A549 (cell line): ENCODE measurements around the gene COL13A1. TPM values are rescaled to one million over a fixed set of nuclear protein-coding genes. Genes with fewer than 3 reads are reported as not detected.

Experiments
- ATAC-seq, 2 experiments: fragments of 200-7000 bp in 1 of 2; fragments of >200 bp in 1 of 2; cut with Nextera tagmentation in 1 of 2; cut with Tn5 transposase in 1 of 2; 3 replicates each; pipeline versions ENCODE4 v1.8.0 to v1.9.1; 2018 to 2020; ENCODE audit warnings: mild to moderate bottlenecking in 1 of 2, moderate library complexity in 1 of 2
- CTCF ChIA-PET: fragments of 300-600 bp; sonication (Branson Sonifier 250); formaldehyde crosslinking; extraction: SDS; loops from one replicate; lab custom pipeline; 2021; ENCODE audit warnings: antibody characterized with exemption, inconsistent platforms; lab: Yijun Ruan, JAX
- POLR2A ChIA-PET: fragments of 350-600 bp; formaldehyde crosslinking; extraction: SDS; loops from one replicate; lab custom pipeline; 2021; ENCODE audit warnings: antibody characterized with exemption, inconsistent platforms; lab: Yijun Ruan, JAX
- DNase-seq, 2 experiments: peaks; one replicate each; pipeline versions ENCODE4 v3.0.0 to v3.0.0-alpha.2; 2011 to 2016; ENCODE audit warnings: low read depth in 1 of 2, low spot score in 1 of 2
- FAIRE-seq: peaks from 2 replicates; lab custom pipeline; 2011; peaks lifted over from hg19 to GRCh38; lab: Jason Lieb, UNC
- H3K27ac ChIP-seq, 2 experiments: fragments of >200 bp; sonication (Bioruptor Twin); formaldehyde crosslinking; 3 replicates each; pipeline ENCODE4 v1.5.1; 2016 to 2017
- H3K4me1 ChIP-seq: fragments of >200 bp; sonication (Bioruptor Twin); formaldehyde crosslinking; 3 replicates; pipeline ENCODE4 v1.6.1; 2016
- H3K4me2 ChIP-seq: fragments of >200 bp; sonication (Bioruptor Twin); formaldehyde crosslinking; 3 replicates; pipeline ENCODE4 v1.6.1; 2016
- H3K4me3 ChIP-seq: fragments of >200 bp; sonication (Bioruptor Twin); formaldehyde crosslinking; 3 replicates; pipeline ENCODE4 v1.5.1; 2016
- H3K9me3 ChIP-seq: fragments of >200 bp; sonication (Bioruptor Twin); formaldehyde crosslinking; 3 replicates; pipeline ENCODE4 v1.6.1; 2016
- ATOH8 ChIP-seq: fragments of 250-450 bp; sonication (Bioruptor Pico); IDR thresholded peaks from 2 replicates; pipeline ENCODE4 v1.5.0; 2020; ENCODE audit warnings: low read depth, mild to moderate bottlenecking, moderate library complexity
- CEBPB ChIP-seq, 2 experiments: fragments of >200 bp in 1 of 2; sonication (Bioruptor Twin) in 1 of 2; formaldehyde crosslinking in 1 of 2; IDR thresholded peaks; 2 replicates each; pipeline ENCODE4 v1.6.1; 2012 to 2016
- CHD2 ChIP-seq: fragments of 150-350 bp; IDR thresholded peaks from 2 replicates; pipeline ENCODE4 v1.6.1; 2014; ENCODE audit warnings: low read length; ENCODE audit not compliant: partially characterized antibody
- CHD4 ChIP-seq: fragments of 200-600 bp; sonication (generic); IDR thresholded peaks from 2 replicates; pipeline ENCODE4 v1.6.1; 2016; ENCODE audit warnings: antibody characterized with exemption, mild to moderate bottlenecking, borderline replicate concordance
- CTCF ChIP-seq: fragments of >200 bp; sonication (Bioruptor Twin); formaldehyde crosslinking; IDR thresholded peaks from 3 replicates; pipeline ENCODE4 v1.5.1; 2016
- E2F6 ChIP-seq: IDR thresholded peaks from 2 replicates; pipeline ENCODE4 v1.6.1; 2012; ENCODE audit warnings: low read depth, borderline replicate concordance
- EHMT2 ChIP-seq: fragments of 200-600 bp; sonication (generic); IDR thresholded peaks from 2 replicates; pipeline ENCODE4 v1.6.1; 2016; ENCODE audit warnings: antibody characterized with exemption, low read depth, mild to moderate bottlenecking, moderate library complexity
- FOSB ChIP-seq: fragments of 250-450 bp; sonication (Bioruptor Pico); IDR thresholded peaks from 2 replicates; pipeline ENCODE4 v1.5.0; 2020; ENCODE audit warnings: mild to moderate bottlenecking, moderate library complexity
- FOSL2 ChIP-seq, 2 experiments: fragments of 450-650 bp in 1 of 2; fragments of >200 bp in 1 of 2; sonication (Bioruptor Twin) in 1 of 2; formaldehyde crosslinking; IDR thresholded peaks; 2 replicates each; pipeline versions ENCODE4 v1.5.0 to v1.6.1; 2016 to 2020; ENCODE audit warnings: mild to moderate bottlenecking in 1 of 2, moderate library complexity in 1 of 2
- HDAC2 ChIP-seq: fragments of 200-600 bp; sonication (generic); IDR thresholded peaks from 2 replicates; pipeline ENCODE4 v1.6.1; 2016
- HMGXB4 ChIP-seq: fragments of 250-450 bp; sonication (Bioruptor Pico); IDR thresholded peaks from 2 replicates; pipeline ENCODE4 v1.5.0; 2021; ENCODE audit warnings: mild to moderate bottlenecking, moderate library complexity, borderline replicate concordance
- HOXA7 ChIP-seq: fragments of 250-450 bp; sonication (Bioruptor Pico); IDR thresholded peaks from 2 replicates; pipeline ENCODE4 v1.5.0; 2020; ENCODE audit warnings: mild to moderate bottlenecking, moderate library complexity
- HOXB5 ChIP-seq: fragments of 250-450 bp; sonication (Bioruptor Pico); IDR thresholded peaks from 2 replicates; pipeline ENCODE4 v1.5.0; 2020; ENCODE audit warnings: mild to moderate bottlenecking, moderate library complexity
- JUN ChIP-seq, 2 experiments: fragments of >200 bp; sonication (Bioruptor Twin); formaldehyde crosslinking; IDR thresholded peaks; 2 replicates in 1 of 2; 3 replicates in 1 of 2; pipeline ENCODE4 v1.6.1; 2016 to 2017
- MYC ChIP-seq: IDR thresholded peaks from 2 replicates; pipeline ENCODE4 v1.6.1; 2012; ENCODE audit warnings: mild to moderate bottlenecking, inconsistent platforms, low read length, improper control_type of control experiment, borderline replicate concordance
- RAD21 ChIP-seq, 2 experiments: fragments of >200 bp in 1 of 2; sonication (Bioruptor Twin) in 1 of 2; formaldehyde crosslinking in 1 of 2; IDR thresholded peaks in 1 of 2; conservative IDR thresholded peaks in 1 of 2; 2 replicates in 1 of 2; 3 replicates in 1 of 2; pipeline ENCODE4 v1.6.1; 2012 to 2018; ENCODE audit warnings: inconsistent platforms in 1 of 2
- REST ChIP-seq: fragments of 200-600 bp; sonication (generic); IDR thresholded peaks from 2 replicates; pipeline ENCODE4 v1.6.1; 2016; ENCODE audit warnings: antibody characterized with exemption, mild to moderate bottlenecking, moderate library complexity
- TP53 ChIP-seq: fragments of 250-450 bp; sonication (Bioruptor Pico); IDR thresholded peaks from 2 replicates; pipeline ENCODE4 v1.5.0; 2021; ENCODE audit warnings: mild to moderate bottlenecking, moderate library complexity
- ZC3H11A ChIP-seq: fragments of 450-650 bp; IDR thresholded peaks from 2 replicates; pipeline ENCODE4 v1.6.1; 2014; ENCODE audit warnings: antibody characterized with exemption, mild to moderate bottlenecking
- WGBS: methylation state at CpG from one replicate; pipeline ENCODE4 v1.1.6; 2017; ENCODE audit errors: missing lambda C conversion rate; 5-methylcytosine and 5-hydroxymethylcytosine counted together
- polyA plus RNA-seq, 4 experiments: library from polyadenylated mRNA; depleted of rRNA in 3 of 4; stranded (reverse); fragments of >200 nt; fragmentation: RNase III in 1 of 4; extraction: RNeasy Plus Mini Kit Qiagen cat#74134 plus additional on column Dnase treatment in 1 of 4; gene quantifications; 2 replicates in 3 of 4; 3 replicates in 1 of 4; pipeline ENCODE4 v1.2.3, GENCODE V29; 2011 to 2017
- TF ChIP-seq, protein P1 (sequence below): IDR thresholded peaks from 2 replicates; pipeline ENCODE4 v1.6.1; 2012
- TF ChIP-seq, protein P2 (sequence below): fragments of 150-350 bp; IDR thresholded peaks from 2 replicates; pipeline ENCODE4 v1.6.1; 2014; ENCODE audit warnings: low read depth, mild to moderate bottlenecking, low read length

The COL13A1 gene
- polyA plus RNA-seq, 2 of the 4 experiments (the other 2 are of a cell fraction), result 0.08 to 0.27 TPM

DNA sequence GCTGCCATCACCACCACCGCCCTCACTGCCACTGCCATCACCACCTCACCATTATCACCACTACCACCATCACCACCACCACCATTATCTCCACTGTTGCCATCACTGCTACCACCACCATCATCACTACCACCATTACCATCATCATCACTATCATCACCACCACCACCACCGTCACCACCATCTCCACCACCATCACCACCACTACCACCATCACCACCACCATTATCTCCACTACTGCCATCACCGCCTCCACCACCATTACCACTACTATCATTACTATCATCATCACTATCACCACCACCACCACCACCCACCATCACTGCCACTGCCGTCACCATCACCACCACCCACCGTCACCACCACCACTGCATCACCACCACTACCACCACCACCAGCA, 9.9 kb upstream of the COL13A1 start (continued):
- TF ChIP-seq HMGXB4 (CRISPR knock-in tag) (no peak), FOSB (CRISPR knock-in tag) (no peak), CHD4 (no peak), HOXA7 (CRISPR knock-in tag) (no peak), RAD21 (conservative IDR thresholded peaks at IDR 0.05 in 1 of 2, IDR thresholded peaks at IDR 0.05 in 1 of 2) (no peak), FOSL2 (IDR thresholded peaks at IDR 0.05) (no peak), FOSL2 (CRISPR knock-in tag; IDR thresholded peaks at IDR 0.05) (no peak), E2F6 (no peak), CEBPB (IDR thresholded peaks at IDR 0.05) (no peak), JUN (IDR thresholded peaks at IDR 0.05) (no peak)

GRCh38 chr10:69792341-69792740, 9.4 kb upstream of the COL13A1 start:
- Histone ChIP-seq H3K4me3 (no peak overlapping the region), H3K4me2 (no peak overlapping the region), H3K27ac (no peak overlapping the region), H3K4me1 (no peaks in the 10 kb centered on the region), H3K9me3 (peaks cover 14% of the 10 kb centered on the region)
- 0% methylated on average over 1 of the region's 1 CpG for WGBS
- TF ChIP-seq, protein P1, sequence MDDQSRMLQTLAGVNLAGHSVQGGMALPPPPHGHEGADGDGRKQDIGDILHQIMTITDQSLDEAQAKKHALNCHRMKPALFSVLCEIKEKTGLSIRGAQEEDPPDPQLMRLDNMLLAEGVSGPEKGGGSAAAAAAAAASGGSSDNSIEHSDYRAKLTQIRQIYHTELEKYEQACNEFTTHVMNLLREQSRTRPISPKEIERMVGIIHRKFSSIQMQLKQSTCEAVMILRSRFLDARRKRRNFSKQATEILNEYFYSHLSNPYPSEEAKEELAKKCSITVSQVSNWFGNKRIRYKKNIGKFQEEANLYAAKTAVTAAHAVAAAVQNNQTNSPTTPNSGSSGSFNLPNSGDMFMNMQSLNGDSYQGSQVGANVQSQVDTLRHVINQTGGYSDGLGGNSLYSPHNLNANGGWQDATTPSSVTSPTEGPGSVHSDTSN, result no peak
- TF ChIP-seq HDAC2 (no peak), RAD21 (conservative IDR thresholded peaks at IDR 0.05 in 1 of 2, IDR thresholded peaks at IDR 0.05 in 1 of 2) (no peak), HMGXB4 (CRISPR knock-in tag) (no peak), MYC (no peak), ZC3H11A (no peak), CTCF (no peak), TP53 (CRISPR knock-in tag) (no peak), HOXB5 (CRISPR knock-in tag) (no peak), CEBPB (IDR thresholded peaks at IDR 0.05) (no peak), CHD2 (no peak), ATOH8 (CRISPR knock-in tag) (no peak), EHMT2 (no peak), REST (no peak)
- TF ChIP-seq, protein P2, sequence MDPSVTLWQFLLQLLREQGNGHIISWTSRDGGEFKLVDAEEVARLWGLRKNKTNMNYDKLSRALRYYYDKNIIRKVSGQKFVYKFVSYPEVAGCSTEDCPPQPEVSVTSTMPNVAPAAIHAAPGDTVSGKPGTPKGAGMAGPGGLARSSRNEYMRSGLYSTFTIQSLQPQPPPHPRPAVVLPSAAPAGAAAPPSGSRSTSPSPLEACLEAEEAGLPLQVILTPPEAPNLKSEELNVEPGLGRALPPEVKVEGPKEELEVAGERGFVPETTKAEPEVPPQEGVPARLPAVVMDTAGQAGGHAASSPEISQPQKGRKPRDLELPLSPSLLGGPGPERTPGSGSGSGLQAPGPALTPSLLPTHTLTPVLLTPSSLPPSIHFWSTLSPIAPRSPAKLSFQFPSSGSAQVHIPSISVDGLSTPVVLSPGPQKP, result no peak
- POLR2A ChIA-PET, result no interaction called here
- FAIRE-seq (no peak), DNase-seq (no peak), ATAC-seq (no peak)
- CTCF ChIA-PET, result interaction anchor here (1.2 to 11.7 kb wide), 3 partner anchors 7 to 124 kb away, joined by 3 to 198 read pairs (median 104); partner anchors contain the start of gene COL13A1
